ENCODE measurements around the gene ARPC1A.

Gene ARPC1A

DNA sequence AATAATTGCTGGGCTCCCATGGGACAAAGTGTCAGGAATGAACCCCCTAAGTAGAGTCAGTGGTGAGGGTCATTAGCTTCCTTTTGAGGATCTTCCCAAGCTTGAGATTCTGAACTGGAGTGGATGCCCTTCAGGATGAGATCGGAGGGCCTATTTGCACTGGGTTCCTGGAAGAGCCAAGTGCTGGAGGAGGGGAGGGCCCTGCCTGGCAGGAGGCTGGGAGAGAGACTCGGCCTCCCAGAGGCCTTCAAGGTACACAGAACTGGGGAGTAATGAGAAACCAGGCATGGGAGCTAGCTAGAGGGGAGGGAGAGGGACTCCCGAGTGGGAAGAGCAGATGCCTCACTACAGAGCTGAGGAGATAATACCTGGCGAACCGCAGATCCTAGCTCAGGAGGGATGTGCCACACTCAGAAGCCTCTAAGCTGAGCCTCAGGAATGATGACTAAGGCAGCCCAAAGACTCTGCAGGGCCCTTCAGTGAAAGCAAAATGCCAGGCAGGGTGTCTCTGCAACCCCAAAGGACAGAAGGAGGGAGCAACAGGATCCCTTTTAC, 73.3 kb downstream of the ARPC1A start:
- H3K27ac ChIP-seq (ENCODE audit: low read length), result no peak overlapping the region
- H3K9me3 ChIP-seq (ENCODE audit: control insufficient read depth in 2 of 2, low read length in 2 of 2), result no peaks in the 10 kb centered on the region
- no peak overlapping the region for H3K9ac ChIP-seq (ENCODE audit: low read length in 2 of 2)
- no peaks in the 10 kb centered on the region for H3K27me3 ChIP-seq (ENCODE audit: control insufficient read depth in 1 of 2, insufficient read depth in 2 of 2, low read length in 2 of 2)
- H3K4me3 ChIP-seq (ENCODE audit: low read length in 2 of 2), result no peak overlapping the region
- H3K36me3 ChIP-seq (ENCODE audit: control insufficient read depth in 2 of 2, insufficient read depth in 2 of 2, low read length in 2 of 2), result peaks cover 40 to 47% of the 10 kb centered on the region in 2 donors
- H3K4me1 ChIP-seq (ENCODE audit: control insufficient read depth, insufficient read depth, low read length), result peaks cover 4% of the 10 kb centered on the region

DNA sequence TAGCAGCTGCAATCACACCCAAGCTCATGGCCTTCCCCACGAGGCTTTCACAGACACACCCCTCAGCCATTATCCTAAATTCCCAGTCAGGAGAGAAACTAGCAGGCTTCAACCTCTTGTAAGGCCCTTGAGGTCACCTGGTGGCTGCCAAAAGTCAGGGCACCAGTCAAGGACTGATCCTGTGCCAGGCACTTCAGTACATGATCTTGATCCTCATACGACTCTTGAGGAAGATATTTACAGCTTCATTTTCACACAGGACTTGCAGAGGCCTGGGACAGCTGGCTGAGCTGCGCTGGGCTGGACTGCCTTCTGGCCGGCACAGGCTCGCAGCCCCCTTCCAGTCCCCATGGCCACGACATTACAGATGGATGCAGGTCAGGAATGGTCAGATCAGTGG, 73.9 kb downstream of the ARPC1A start:
- Histone ChIP-seq H3K36me3 (ENCODE audit: control insufficient read depth in 2 of 2, insufficient read depth in 2 of 2, low read length in 2 of 2) (peaks cover 41 to 53% of the 10 kb centered on the region in 2 donors), H3K9ac (ENCODE audit: low read length in 2 of 2) (no peak overlapping the region), H3K4me1 (ENCODE audit: control insufficient read depth, insufficient read depth, low read length) (peaks cover 7% of the 10 kb centered on the region), H3K27ac (ENCODE audit: low read length) (no peak overlapping the region), H3K27me3 (ENCODE audit: control insufficient read depth in 1 of 2, insufficient read depth in 2 of 2, low read length in 2 of 2) (no peaks in the 10 kb centered on the region), H3K4me3 (ENCODE audit: low read length in 2 of 2) (no peak overlapping the region), H3K9me3 (ENCODE audit: control insufficient read depth in 2 of 2, low read length in 2 of 2) (no peaks in the 10 kb centered on the region)

DNA sequence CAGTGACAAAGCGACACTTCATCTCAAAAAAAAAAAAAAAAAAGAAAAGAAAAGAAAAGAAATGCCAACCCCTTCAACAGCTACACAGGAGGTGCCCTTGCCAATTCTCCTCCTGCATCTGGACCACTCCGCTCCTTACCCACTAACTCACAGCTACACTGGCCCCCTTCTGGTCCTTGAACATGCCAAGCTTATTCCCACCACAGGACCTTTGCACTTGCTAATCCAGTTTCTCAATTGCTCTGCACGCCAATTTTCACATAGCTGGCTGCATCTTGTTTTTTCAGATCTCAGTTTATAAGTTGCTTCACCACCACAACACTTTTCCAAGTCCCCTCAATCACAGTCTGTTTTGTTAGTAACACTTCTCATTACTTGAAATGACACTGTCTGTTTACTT, 77.2 kb downstream of the ARPC1A start:
- Histone ChIP-seq H3K4me1 (ENCODE audit: control insufficient read depth, insufficient read depth, low read length) (peaks cover 28% of the 10 kb centered on the region), H3K4me3 (ENCODE audit: low read length in 2 of 2) (no peak overlapping the region), H3K27ac (ENCODE audit: low read length) (no peak overlapping the region), H3K27me3 (ENCODE audit: control insufficient read depth in 1 of 2, insufficient read depth in 2 of 2, low read length in 2 of 2) (no peaks in the 10 kb centered on the region), H3K36me3 (ENCODE audit: control insufficient read depth in 2 of 2, insufficient read depth in 2 of 2, low read length in 2 of 2) (peaks cover 31 to 46% of the 10 kb centered on the region in 2 donors), H3K9ac (ENCODE audit: low read length in 2 of 2) (no peak overlapping the region), H3K9me3 (ENCODE audit: control insufficient read depth in 2 of 2, low read length in 2 of 2) (no peaks in the 10 kb centered on the region)

DNA sequence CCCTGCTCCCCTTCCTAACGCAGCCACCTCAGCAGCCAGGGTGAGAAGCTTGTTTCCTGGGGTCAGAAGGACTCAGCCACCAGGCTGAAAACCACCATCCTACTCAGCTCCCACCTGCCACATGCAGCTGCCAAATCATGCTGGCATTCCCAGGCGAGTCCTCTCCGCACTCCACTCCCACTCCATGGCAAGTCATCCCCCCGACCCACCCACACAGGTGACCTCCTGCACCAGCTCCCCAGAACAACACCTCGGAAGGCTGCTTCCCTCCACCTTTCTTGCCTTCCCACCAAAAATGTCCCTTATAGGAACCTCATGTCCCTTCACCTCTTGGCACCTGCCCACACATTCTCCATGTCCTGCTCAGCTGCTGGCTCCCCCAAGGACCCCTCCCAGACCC, 78.1 kb downstream of the ARPC1A start:
- Histone ChIP-seq H3K9me3 (ENCODE audit: control insufficient read depth in 2 of 2, low read length in 2 of 2) (no peaks in the 10 kb centered on the region), H3K36me3 (ENCODE audit: control insufficient read depth in 2 of 2, insufficient read depth in 2 of 2, low read length in 2 of 2) (peaks cover 28 to 42% of the 10 kb centered on the region in 2 donors), H3K4me1 (ENCODE audit: control insufficient read depth, insufficient read depth, low read length) (peaks cover 29% of the 10 kb centered on the region), H3K4me3 (ENCODE audit: low read length in 2 of 2) (no peak overlapping the region), H3K9ac (ENCODE audit: low read length in 2 of 2) (no peak overlapping the region), H3K27ac (ENCODE audit: low read length) (no peak overlapping the region), H3K27me3 (ENCODE audit: control insufficient read depth in 1 of 2, insufficient read depth in 2 of 2, low read length in 2 of 2) (no peaks in the 10 kb centered on the region)

DNA sequence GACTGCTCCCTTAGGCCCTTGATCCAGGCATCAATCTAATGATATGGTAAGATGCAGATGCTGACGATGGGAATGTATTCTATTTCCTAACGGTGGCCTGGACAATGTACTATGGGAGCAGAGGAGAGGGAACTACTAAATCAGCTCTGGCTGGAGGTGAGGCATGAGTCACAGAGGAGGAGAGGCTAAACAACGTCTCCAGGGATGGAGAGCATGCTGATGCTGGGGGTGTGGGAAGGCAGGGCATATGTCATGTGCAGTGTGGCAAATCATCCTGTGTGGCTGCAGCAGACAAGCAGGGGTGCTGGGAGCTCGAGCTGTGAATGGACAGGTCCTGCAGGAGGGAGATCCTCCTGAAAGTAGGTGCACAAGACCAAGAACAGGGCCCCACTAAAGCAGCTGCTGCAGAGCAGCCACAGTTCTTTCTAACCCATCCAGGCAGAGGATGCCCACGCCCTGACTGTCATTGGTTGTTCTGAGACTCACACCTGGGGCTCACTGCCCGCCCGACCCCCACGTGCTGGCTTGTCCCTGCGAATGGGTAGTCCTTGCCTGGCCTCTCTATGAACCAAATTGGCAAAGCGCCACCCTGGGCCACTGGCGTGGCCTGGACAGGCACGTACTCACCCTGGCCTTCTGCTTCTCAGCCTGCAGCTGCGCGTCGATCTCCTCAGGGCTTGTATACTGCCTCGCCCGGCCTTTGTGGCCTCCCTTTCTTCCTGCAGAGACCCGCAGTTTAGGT, 78.7 kb downstream of the ARPC1A start:
- no peaks in the 10 kb centered on the region for H3K9me3 ChIP-seq (ENCODE audit: control insufficient read depth in 2 of 2, low read length in 2 of 2)
- H3K36me3 ChIP-seq (ENCODE audit: control insufficient read depth in 2 of 2, insufficient read depth in 2 of 2, low read length in 2 of 2), result peaks cover 23 to 37% of the 10 kb centered on the region in 2 donors
- H3K4me1 ChIP-seq (ENCODE audit: control insufficient read depth, insufficient read depth, low read length), result peaks cover 31% of the 10 kb centered on the region
- H3K4me3 ChIP-seq (ENCODE audit: low read length in 2 of 2), result no peak overlapping the region
- no peak overlapping the region for H3K27ac ChIP-seq (ENCODE audit: low read length)
- H3K9ac ChIP-seq (ENCODE audit: low read length in 2 of 2), result no peak overlapping the region
- no peaks in the 10 kb centered on the region for H3K27me3 ChIP-seq (ENCODE audit: control insufficient read depth in 1 of 2, insufficient read depth in 2 of 2, low read length in 2 of 2)

DNA sequence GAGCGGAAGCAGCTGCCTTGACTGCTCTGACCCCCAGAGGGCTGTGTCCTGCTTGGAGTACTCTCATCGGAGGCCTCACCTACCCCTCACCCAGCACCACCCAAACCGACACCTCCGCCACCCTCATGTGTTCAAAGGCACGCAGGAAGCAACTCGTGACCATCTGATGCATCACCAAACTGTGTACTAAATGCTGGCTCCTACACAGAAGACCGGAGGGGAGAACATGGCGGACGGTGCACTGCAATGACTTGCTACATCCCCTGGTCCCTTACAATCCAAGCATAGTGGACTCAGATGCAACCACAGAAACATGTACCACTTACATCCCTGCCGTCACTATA, 79.3 kb downstream of the ARPC1A start:
- Histone ChIP-seq H3K4me1 (ENCODE audit: control insufficient read depth, insufficient read depth, low read length) (peaks cover 37% of the 10 kb centered on the region), H3K27ac (ENCODE audit: low read length) (no peak overlapping the region), H3K9me3 (ENCODE audit: control insufficient read depth in 2 of 2, low read length in 2 of 2) (no peaks in the 10 kb centered on the region), H3K9ac (ENCODE audit: low read length in 2 of 2) (no peak overlapping the region), H3K27me3 (ENCODE audit: control insufficient read depth in 1 of 2, insufficient read depth in 2 of 2, low read length in 2 of 2) (no peaks in the 10 kb centered on the region), H3K4me3 (ENCODE audit: low read length in 2 of 2) (no peak overlapping the region), H3K36me3 (ENCODE audit: control insufficient read depth in 2 of 2, insufficient read depth in 2 of 2, low read length in 2 of 2) (peaks cover 22 to 32% of the 10 kb centered on the region in 2 donors)

DNA sequence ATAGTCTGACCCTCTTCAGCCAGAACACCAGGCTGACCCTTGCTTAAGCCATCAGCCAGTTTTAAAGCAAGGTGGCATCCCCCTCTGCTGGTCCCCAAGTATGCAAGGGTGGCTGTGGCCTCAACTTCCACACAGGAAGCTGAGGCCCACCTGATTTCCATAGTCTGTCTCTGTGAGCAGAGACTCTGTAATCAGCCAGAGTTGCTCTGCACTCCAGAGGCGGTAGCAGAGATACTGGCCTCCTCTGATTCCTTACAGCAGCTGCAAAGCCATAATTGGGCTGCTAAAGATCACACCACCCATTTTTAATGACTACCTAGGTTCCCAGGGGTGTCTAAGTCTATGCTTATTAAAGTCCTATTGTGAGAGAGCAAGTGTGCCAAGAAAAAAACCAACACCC, 80.9 kb downstream of the ARPC1A start:
- peak overlapping the region in 1 of 2 donors; percentile 14 for H3K4me3 ChIP-seq (ENCODE audit: low read length in 2 of 2)
- peak overlapping the region in 1 of 2 donors; percentile 97 for H3K9ac ChIP-seq (ENCODE audit: low read length in 2 of 2)
- peaks cover 42% of the 10 kb centered on the region for H3K4me1 ChIP-seq (ENCODE audit: control insufficient read depth, insufficient read depth, low read length)
- H3K27me3 ChIP-seq (ENCODE audit: control insufficient read depth in 1 of 2, insufficient read depth in 2 of 2, low read length in 2 of 2), result no peaks in the 10 kb centered on the region
- H3K36me3 ChIP-seq (ENCODE audit: control insufficient read depth in 2 of 2, insufficient read depth in 2 of 2, low read length in 2 of 2), result peaks cover 17 to 29% of the 10 kb centered on the region in 2 donors
- H3K27ac ChIP-seq (ENCODE audit: low read length), result no peak overlapping the region
- no peaks in the 10 kb centered on the region for H3K9me3 ChIP-seq (ENCODE audit: control insufficient read depth in 2 of 2, low read length in 2 of 2)

DNA sequence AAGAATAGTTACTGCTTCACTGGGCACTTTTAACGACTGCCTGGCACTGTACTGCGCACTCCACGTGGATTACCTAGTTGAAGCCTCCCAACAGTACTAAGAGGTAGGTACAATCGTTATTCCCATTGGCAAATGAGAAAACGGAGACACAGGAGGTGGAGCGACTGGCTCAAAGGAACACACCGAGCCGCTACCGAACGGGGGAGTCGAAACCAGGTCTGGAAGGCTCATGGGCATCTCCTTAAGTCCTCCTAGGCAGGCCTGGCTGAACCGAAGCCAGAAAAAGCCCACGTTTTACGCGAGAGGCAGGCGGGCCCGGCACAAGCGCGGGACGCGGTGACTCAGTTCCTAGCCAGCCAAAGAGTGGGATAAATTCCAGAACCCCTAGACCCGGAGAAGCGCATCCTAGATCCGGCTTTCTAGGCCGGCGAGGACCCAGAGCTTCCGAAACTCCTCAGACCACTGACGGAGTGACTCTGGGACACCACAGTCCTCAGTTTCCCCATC, 82.2 kb downstream of the ARPC1A start:
- H3K27ac ChIP-seq (ENCODE audit: low read length), result peak overlapping the region; percentile 98
- H3K36me3 ChIP-seq (ENCODE audit: control insufficient read depth in 2 of 2, insufficient read depth in 2 of 2, low read length in 2 of 2), result peaks cover 23 to 35% of the 10 kb centered on the region in 2 donors
- no peaks in the 10 kb centered on the region for H3K27me3 ChIP-seq (ENCODE audit: control insufficient read depth in 1 of 2, insufficient read depth in 2 of 2, low read length in 2 of 2)
- peaks cover 42% of the 10 kb centered on the region for H3K4me1 ChIP-seq (ENCODE audit: control insufficient read depth, insufficient read depth, low read length)
- no peaks in the 10 kb centered on the region for H3K9me3 ChIP-seq (ENCODE audit: control insufficient read depth in 2 of 2, low read length in 2 of 2)
- H3K4me3 ChIP-seq (ENCODE audit: low read length in 2 of 2), result peak overlapping the region; percentile 89 to 99
- peak overlapping the region; percentile 97 to 99 for H3K9ac ChIP-seq (ENCODE audit: low read length in 2 of 2)

DNA sequence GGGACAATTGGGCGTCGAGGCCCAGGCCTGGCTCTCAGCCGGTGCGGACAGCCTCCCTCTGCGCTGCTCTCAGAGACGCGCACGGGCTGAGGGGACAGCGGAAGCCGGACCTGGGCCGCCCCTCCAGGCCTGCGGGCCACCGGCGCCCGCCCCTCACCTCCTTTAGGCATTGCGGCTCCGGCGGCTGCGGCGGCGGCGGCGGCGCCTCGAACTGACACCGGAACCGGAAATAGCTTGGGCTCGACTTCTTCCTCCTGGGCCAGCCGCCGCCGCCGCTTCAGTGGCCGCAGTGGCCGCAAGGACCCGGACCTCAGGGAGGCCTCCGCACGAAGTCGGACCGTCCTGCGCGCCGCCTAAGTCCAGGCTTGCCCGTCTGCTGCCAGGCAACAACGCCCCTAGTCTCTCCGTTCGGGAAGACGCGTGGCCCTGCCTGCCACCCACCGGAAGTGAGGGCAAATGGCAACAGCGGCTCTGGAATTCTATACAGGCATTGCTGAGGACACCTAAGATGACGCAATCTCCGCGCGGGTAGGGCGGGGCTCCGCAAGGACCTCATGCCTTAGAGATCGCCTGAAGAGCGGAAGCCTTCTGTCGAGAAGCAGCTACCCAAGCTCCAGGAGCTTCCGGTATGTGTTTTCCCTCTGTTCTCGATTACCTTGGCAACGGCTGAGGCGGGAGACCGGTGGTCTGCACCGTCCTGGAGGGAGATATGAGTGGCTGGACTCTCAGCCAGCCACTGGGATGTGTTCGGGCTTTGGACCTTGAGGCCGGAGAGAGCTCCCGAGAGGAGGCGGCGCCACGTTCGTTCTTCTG, 82.9 kb downstream of the ARPC1A start, which contains the start of the genes BUD31 and PDAP1:
BUD31 (plus strand) TSS at position 591 of the 813 bp plus-strand sequence. CDS start 2,124 bp downstream, outside the sequence.
PDAP1 (minus strand) TSS at position 219 of the 813 bp plus-strand sequence; CDS start at position 170, 49 bp downstream.
- Histone ChIP-seq H3K4me3 (ENCODE audit: low read length in 2 of 2) (peak within 1 kb of the TSS; percentile 89 to 99), H3K9ac (ENCODE audit: low read length in 2 of 2) (peak within 1 kb of the TSS; percentile 97 to 99), H3K27me3 (ENCODE audit: control insufficient read depth in 1 of 2, insufficient read depth in 2 of 2, low read length in 2 of 2) (no peaks in the 10 kb centered on the region), H3K27ac (ENCODE audit: low read length) (peak within 1 kb of the TSS; percentile 98), H3K4me1 (ENCODE audit: control insufficient read depth, insufficient read depth, low read length) (peaks cover 42% of the 10 kb centered on the region), H3K36me3 (ENCODE audit: control insufficient read depth in 2 of 2, insufficient read depth in 2 of 2, low read length in 2 of 2) (peaks cover 25 to 34% of the 10 kb centered on the region in 2 donors), H3K9me3 (ENCODE audit: control insufficient read depth in 2 of 2, low read length in 2 of 2) (no peaks in the 10 kb centered on the region)

DNA sequence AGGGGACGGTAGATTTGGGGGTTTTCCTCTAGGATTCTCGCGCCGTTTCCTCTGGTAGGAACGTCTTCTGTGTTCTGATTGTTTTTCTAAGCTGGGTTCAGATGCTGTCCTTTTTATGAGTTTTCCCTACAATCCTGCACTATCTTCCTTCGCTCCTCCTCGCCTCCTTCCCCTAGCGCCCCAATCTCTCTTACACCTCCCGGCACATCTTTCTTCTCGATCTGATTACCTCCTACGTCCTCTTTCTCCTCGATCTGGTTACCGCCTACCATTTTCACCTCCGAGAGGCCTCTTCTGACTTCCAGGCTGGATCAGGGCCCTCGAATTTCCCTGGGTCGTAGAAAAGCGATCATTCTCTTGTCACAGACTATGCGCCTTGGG, 83.5 kb downstream of the ARPC1A start:
- H3K27ac ChIP-seq (ENCODE audit: low read length), result peak overlapping the region; percentile 98
- H3K27me3 ChIP-seq (ENCODE audit: control insufficient read depth in 1 of 2, insufficient read depth in 2 of 2, low read length in 2 of 2), result no peaks in the 10 kb centered on the region
- peaks cover 39% of the 10 kb centered on the region for H3K4me1 ChIP-seq (ENCODE audit: control insufficient read depth, insufficient read depth, low read length)
- peaks cover 20 to 28% of the 10 kb centered on the region in 2 donors for H3K36me3 ChIP-seq (ENCODE audit: control insufficient read depth in 2 of 2, insufficient read depth in 2 of 2, low read length in 2 of 2)
- H3K4me3 ChIP-seq (ENCODE audit: low read length in 2 of 2), result peak overlapping the region; percentile 89 to 99
- H3K9ac ChIP-seq (ENCODE audit: low read length in 2 of 2), result peak overlapping the region; percentile 97 to 99
- H3K9me3 ChIP-seq (ENCODE audit: control insufficient read depth in 2 of 2, low read length in 2 of 2), result no peaks in the 10 kb centered on the region

Data from stomach smooth muscle (tissue), 2 donors.